Heart left ventricle (tissue), 13 donors: ENCODE measurements around the gene LCLAT1.

Experiments
- POLR2A ChIP-seq, 2 donors: fragments of 450-650 bp; IDR thresholded peaks; one replicate each; pipeline ENCODE4 v1.6.1; 2017; ENCODE audit warnings: antibody characterized with exemption in 2 of 2, mild to moderate bottlenecking in 2 of 2, moderate library complexity in 2 of 2
- TF ChIP-seq, protein P1 (sequence below), 12 donors: fragments of 200-600 bp; sonication (generic) in 4 of 12; IDR thresholded peaks; one replicate each; pipeline versions ENCODE4 v1.5.0 to v1.8.0; 2018 to 2022; ENCODE audit warnings: antibody characterized with exemption in 12 of 12, mild to moderate bottlenecking in 5 of 12
- donor health status: ischemic (EF 13 %, LVEDD 7.1; RV severe dilation, severe dysfunction).
- donor health status: DM: no; HTN: yes; CAD: no.
- donor health status: DM: no; HTN: no; CAD: no.
- donor health status: ischemic (EF 25% LVEDD 6.9; RV normal size, moderate dysfunction).
- donor health status: ischemic (EF 25% LVEDD 5.7; RV mildly dilated, moderate dysfunction).
- donor health status: ischemic (EF 35%, LVEDD 5.7; RV mildly dilated, moderate dysfunction).
- donor health status: nonischemic (EF 11% LVEDD 7.7; RV severe dilation, severe dysfunction).
- donor health status: DM: yes; HTN: yes; CAD: no.
- donor health status: PGD.
- donor health status: ischemic (EF 29% LVEDD 5.4; RV normal size, mild dysfunction).
- donor health status: nonischemic (EF 23%, LVEDD 6.1; RV moderate dilation, normal function).

DNA sequence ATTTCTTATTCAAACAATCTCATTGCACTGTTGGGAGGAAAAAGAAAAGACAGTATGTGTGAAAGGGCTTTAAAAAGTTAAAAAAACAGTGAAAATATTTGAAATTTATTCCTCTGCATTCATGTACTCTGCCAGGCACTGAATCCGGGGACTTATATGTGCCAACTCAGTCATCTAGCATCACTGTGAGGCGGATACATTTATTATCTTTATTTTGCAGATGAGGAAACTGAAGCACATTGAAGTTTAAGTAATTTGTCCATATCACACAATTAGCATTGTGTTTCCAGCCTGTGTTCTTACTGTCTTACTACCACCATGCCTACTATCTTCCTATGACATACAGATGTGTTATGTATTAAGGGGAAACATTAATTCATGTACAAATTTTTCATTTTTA is 1.8 kb downstream of the LCLAT1 start:
- TF ChIP-seq POLR2A (IDR thresholded peaks at IDR 0.05): no peak
- TF ChIP-seq, protein P1, sequence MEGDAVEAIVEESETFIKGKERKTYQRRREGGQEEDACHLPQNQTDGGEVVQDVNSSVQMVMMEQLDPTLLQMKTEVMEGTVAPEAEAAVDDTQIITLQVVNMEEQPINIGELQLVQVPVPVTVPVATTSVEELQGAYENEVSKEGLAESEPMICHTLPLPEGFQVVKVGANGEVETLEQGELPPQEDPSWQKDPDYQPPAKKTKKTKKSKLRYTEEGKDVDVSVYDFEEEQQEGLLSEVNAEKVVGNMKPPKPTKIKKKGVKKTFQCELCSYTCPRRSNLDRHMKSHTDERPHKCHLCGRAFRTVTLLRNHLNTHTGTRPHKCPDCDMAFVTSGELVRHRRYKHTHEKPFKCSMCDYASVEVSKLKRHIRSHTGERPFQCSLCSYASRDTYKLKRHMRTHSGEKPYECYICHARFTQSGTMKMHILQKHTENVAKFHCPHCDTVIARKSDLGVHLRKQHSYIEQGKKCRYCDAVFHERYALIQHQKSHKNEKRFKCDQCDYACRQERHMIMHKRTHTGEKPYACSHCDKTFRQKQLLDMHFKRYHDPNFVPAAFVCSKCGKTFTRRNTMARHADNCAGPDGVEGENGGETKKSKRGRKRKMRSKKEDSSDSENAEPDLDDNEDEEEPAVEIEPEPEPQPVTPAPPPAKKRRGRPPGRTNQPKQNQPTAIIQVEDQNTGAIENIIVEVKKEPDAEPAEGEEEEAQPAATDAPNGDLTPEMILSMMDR (IDR thresholded peaks at IDR 0.05): no peak
